Ishikawa (cell line): Measurements from ENCODE around the gene CCR4.

Experiments
- CEBPB ChIP-seq: IDR thresholded peaks from 2 replicates; pipeline ENCODE4 v1.6.1; 2012
- CREB1 ChIP-seq: IDR thresholded peaks from 2 replicates; pipeline ENCODE4 v1.6.1; 2012; ENCODE audit warnings: low read depth
- EGR1 ChIP-seq: IDR thresholded peaks from 2 replicates; pipeline ENCODE4 v1.6.1; 2012
- EP300 ChIP-seq: IDR thresholded peaks from 2 replicates; pipeline ENCODE4 v1.6.1; 2012; ENCODE audit warnings: borderline replicate concordance
- FOXM1 ChIP-seq: IDR thresholded peaks from 2 replicates; pipeline ENCODE4 v1.6.1; 2012; ENCODE audit warnings: low read depth, borderline replicate concordance
- NFIC ChIP-seq: IDR thresholded peaks from 2 replicates; pipeline ENCODE4 v1.6.1; 2012
- RAD21 ChIP-seq: IDR thresholded peaks from 2 replicates; pipeline ENCODE4 v1.6.1; 2012; ENCODE audit warnings: low read depth
- TAF1 ChIP-seq: IDR thresholded peaks from 2 replicates; pipeline ENCODE4 v1.6.1; 2012; ENCODE audit warnings: low read depth, mild to moderate bottlenecking
- TCF12 ChIP-seq: IDR thresholded peaks from 2 replicates; pipeline ENCODE4 v1.6.1; 2012; ENCODE audit warnings: low read depth
- TEAD4 ChIP-seq: IDR thresholded peaks from 2 replicates; pipeline ENCODE4 v1.6.1; 2012
- YY1 ChIP-seq: IDR thresholded peaks from 2 replicates; pipeline ENCODE4 v1.6.1; 2012; ENCODE audit warnings: low read depth
- ZBTB7A ChIP-seq: IDR thresholded peaks from 2 replicates; pipeline ENCODE4 v1.6.1; 2012; ENCODE audit warnings: low read depth
- TF ChIP-seq, protein P1 (sequence below): IDR thresholded peaks from 2 replicates; pipeline ENCODE4 v1.6.1; 2012
- TF ChIP-seq, protein P2 (sequence below): IDR thresholded peaks from 2 replicates; pipeline ENCODE4 v1.6.1; 2012
- TF ChIP-seq, protein P3 (sequence below): IDR thresholded peaks from 2 replicates; pipeline ENCODE4 v1.6.1; 2012; ENCODE audit warnings: low read depth, mild to moderate bottlenecking

The CCR4 gene

DNA sequence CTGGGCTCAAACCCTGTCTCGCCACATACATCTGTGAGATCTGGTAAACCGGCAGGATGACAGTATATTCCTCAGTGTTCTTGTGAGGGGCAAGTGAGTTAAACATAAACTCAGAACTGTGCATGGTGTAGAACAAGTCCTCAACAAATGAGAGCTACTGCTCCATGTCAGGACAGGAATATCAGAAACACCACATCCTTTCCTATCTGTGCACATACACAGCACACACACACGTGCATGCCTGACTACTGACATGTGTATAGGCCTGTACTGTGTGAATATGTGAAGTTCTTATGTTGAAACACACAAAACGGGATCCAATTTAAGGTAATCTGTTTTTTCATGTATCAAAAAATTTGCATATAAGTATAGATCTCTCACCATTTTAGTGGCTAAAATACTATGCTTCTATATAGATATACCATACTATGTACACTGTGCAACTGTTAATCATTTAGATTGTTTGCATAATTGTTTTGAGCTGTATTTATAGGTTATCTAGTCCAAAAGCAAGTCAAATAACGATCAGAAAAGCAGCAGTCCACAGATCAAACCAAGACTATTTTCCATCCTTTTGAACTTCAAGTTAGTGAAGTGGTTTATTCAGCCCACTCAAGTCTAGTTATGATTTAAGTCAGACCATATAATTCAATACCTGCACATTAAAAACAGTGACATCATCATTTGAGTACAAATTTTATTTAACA is 44.8 kb downstream of the CCR4 start:
- TF ChIP-seq YY1, result no peak
- no peak for TF ChIP-seq NFIC
- no peak for TF ChIP-seq TAF1
- no peak for TF ChIP-seq CEBPB
- TF ChIP-seq RAD21, result no peak
- TF ChIP-seq, protein P1, sequence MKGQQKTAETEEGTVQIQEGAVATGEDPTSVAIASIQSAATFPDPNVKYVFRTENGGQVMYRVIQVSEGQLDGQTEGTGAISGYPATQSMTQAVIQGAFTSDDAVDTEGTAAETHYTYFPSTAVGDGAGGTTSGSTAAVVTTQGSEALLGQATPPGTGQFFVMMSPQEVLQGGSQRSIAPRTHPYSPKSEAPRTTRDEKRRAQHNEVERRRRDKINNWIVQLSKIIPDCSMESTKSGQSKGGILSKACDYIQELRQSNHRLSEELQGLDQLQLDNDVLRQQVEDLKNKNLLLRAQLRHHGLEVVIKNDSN, result no peak
- TF ChIP-seq, protein P2, sequence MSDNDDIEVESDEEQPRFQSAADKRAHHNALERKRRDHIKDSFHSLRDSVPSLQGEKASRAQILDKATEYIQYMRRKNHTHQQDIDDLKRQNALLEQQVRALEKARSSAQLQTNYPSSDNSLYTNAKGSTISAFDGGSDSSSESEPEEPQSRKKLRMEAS, result no peak
- no peak for TF ChIP-seq EGR1

DNA sequence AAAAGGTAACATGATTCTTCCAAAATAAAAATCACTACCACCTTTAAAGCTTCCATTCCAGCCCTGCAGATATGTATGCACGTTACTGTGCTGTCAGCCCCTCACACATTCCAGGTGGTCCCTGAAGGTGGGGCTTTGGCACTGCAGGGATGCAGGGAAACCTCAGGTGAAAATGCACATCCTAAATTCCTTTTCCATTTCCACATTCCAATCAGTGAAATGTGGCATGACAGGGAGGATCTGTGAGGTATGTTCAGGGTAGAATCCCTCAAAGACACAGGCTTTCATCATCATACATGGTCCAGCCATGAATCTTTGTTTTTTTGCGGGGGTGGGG is 45.3 kb downstream of the CCR4 start:
- TF ChIP-seq EGR1 (no peak), ZBTB7A (no peak), TAF1 (no peak), CREB1 (no peak), FOXM1 (no peak), TCF12 (no peak)
- TF ChIP-seq, protein P3, sequence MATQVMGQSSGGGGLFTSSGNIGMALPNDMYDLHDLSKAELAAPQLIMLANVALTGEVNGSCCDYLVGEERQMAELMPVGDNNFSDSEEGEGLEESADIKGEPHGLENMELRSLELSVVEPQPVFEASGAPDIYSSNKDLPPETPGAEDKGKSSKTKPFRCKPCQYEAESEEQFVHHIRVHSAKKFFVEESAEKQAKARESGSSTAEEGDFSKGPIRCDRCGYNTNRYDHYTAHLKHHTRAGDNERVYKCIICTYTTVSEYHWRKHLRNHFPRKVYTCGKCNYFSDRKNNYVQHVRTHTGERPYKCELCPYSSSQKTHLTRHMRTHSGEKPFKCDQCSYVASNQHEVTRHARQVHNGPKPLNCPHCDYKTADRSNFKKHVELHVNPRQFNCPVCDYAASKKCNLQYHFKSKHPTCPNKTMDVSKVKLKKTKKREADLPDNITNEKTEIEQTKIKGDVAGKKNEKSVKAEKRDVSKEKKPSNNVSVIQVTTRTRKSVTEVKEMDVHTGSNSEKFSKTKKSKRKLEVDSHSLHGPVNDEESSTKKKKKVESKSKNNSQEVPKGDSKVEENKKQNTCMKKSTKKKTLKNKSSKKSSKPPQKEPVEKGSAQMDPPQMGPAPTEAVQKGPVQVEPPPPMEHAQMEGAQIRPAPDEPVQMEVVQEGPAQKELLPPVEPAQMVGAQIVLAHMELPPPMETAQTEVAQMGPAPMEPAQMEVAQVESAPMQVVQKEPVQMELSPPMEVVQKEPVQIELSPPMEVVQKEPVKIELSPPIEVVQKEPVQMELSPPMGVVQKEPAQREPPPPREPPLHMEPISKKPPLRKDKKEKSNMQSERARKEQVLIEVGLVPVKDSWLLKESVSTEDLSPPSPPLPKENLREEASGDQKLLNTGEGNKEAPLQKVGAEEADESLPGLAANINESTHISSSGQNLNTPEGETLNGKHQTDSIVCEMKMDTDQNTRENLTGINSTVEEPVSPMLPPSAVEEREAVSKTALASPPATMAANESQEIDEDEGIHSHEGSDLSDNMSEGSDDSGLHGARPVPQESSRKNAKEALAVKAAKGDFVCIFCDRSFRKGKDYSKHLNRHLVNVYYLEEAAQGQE, result no peak

DNA sequence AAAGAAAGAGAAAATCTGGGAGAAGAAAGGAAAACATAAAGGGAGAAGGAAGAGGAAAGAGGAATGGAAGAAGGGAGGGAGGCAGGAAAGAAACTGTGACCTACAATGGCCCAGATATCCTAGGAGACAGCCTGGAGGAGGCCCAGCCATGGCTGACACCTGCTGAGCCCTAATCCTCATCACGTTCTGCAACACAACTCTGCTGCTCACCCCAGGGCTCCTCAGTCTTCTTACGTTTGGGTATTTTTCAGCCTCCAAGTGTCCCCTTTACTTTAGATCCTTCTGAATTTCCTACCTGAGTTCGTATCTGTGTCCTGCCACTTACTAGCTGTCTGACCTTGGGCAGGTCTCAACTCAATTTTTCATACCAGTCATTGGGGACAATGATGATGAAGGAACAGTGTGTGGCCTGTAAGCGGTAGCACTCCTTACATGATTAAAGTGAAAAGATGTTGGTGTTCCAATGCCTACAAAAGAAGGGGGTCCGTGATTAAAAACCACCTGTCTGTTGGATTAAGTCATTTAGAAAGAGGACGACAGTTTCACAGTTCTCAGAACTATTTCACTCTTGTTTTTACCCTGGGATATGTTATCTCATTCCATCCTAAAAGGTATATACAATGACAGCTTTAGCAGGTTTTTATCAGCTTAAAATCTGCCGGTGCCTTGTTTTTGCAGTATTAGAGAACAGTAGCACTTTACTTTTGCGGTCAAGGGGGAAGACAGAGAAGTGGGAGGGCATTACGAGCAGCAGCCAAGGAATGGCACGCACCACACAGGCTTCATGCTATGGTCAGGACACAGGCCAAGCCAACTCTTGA is 47.4 kb downstream of the CCR4 start:
- no peak for TF ChIP-seq NFIC
- no peak for TF ChIP-seq TAF1
- TF ChIP-seq, protein P1, result no peak
- no peak for TF ChIP-seq EGR1
- no peak for TF ChIP-seq TCF12
- TF ChIP-seq, protein P3, result no peak
- TF ChIP-seq FOXM1, result no peak
- no peak for TF ChIP-seq CEBPB
- no peak for TF ChIP-seq TEAD4
- TF ChIP-seq EP300, result no peak
- TF ChIP-seq CREB1, result no peak
- no peak for TF ChIP-seq ZBTB7A
- TF ChIP-seq, protein P2, result no peak

DNA sequence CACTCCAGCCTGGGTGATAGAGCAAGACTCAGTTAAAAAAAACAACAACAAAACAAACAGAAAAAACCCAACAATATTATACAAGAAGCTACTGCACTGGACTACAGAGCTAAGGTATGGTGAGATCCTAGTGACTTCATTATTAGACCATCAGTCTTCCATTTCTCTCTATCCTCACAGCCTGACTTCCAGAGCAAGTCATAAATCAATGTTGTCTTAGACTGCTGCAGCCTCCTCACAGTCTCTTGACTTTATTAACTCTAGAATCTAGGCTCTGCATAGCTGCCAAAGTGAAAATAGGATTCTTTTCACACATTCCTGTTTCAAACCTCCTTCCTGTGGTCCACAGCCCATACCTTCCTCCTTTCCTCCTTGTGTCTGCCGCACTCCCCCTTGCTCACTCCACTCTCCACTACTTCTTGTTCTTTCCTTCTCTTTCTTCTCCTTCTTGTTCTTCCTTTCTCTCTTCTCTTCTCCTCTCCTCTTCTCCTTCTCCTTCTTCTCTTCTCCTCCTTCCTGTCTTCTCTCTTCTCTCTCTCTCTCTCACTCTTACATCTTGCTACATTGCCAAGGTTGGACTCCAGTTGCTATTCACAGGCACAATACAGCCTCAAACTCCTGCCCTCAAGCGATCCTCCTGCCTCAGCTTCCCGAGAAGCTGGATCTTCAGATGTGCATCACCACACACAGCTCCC is 49.4 kb downstream of the CCR4 start:
- TF ChIP-seq RAD21 (no peak), NFIC (no peak), EGR1 (no peak), FOXM1 (no peak), YY1 (no peak), ZBTB7A (no peak), CREB1 (no peak), TEAD4 (no peak), TAF1 (no peak), EP300 (no peak), TCF12 (no peak), CEBPB (no peak)
- TF ChIP-seq, protein P1, result no peak
- TF ChIP-seq, protein P2, result no peak
- TF ChIP-seq, protein P3, result no peak
